HepG2 (cell line): Measurements from ENCODE around the gene RRP8. TPM values are rescaled to one million over a fixed set of nuclear protein-coding genes. Genes with fewer than 3 reads are reported as not detected.

ENCODE experiments used
- ATAC-seq: fragments of 200-7000 bp; cut with Tn5 transposase; 3 replicates; pipeline ENCODE4 v1.9.1; 2020; ENCODE audit warnings: mild to moderate bottlenecking, moderate library complexity
- BruUV-seq: library from RNA; stranded (reverse); fragments of 400-500 nt; replicated peaks from 2 replicates; lab custom pipeline; 2021; lab: Mats Ljungman, UMichigan
- CTCF ChIA-PET: fragments of 300-600 bp; formaldehyde crosslinking; extraction: SDS; loops from one replicate; lab custom pipeline; 2021; ENCODE audit warnings: low total read pairs, inconsistent platforms, low intra/inter-chr PET ratio; lab: Yijun Ruan, JAX
- POLR2A ChIA-PET: fragments of 350-600 bp; sonication (Branson Sonifier 250); formaldehyde crosslinking; loops from one replicate; lab custom pipeline; 2020; ENCODE audit warnings: antibody characterized with exemption, inconsistent platforms; lab: Yijun Ruan, JAX
- DNase-seq: peaks from one replicate; pipeline ENCODE4 v3.0.0-alpha.2; 2015; ENCODE audit warnings: low spot score
- FAIRE-seq: peaks from 3 replicates; lab custom pipeline; 2011; peaks lifted over from hg19 to GRCh38; lab: Jason Lieb, UNC
- H2AFZ ChIP-seq: one replicate; pipeline ENCODE4 v1.6.1; 2011; ENCODE audit warnings: low read length, inconsistent platforms
- H3K27ac ChIP-seq: fragments of 300-600 bp; 3 replicates; pipeline ENCODE4 v1.8.0; 2011; ENCODE audit warnings: mixed run types, mild to moderate bottlenecking, mixed read lengths, low read length, inconsistent platforms; ENCODE audit not compliant: insufficient read depth; ENCODE audit errors: extremely low read length
- H3K27me3 ChIP-seq, 2 experiments: fragments of 200-600 bp in 1 of 2; 2 replicates in 1 of 2; 3 replicates in 1 of 2; pipeline versions ENCODE4 v1.6.0 to v1.8.0; 2011; ENCODE audit warnings: low read length in 2 of 2, mild to moderate bottlenecking in 2 of 2, moderate library complexity in 2 of 2, inconsistent platforms in 1 of 2; ENCODE audit not compliant: insufficient read depth in 2 of 2, control insufficient read depth in 1 of 2
- H3K36me3 ChIP-seq, 2 experiments: fragments of 200-600 bp in 1 of 2; replicated peaks in 1 of 2; 2 replicates in 1 of 2; 3 replicates in 1 of 2; pipeline versions ENCODE4 v1.5.1 to v1.8.0; 2011; ENCODE audit warnings: low read length in 2 of 2, inconsistent platforms in 1 of 2; ENCODE audit not compliant: insufficient read depth in 2 of 2, control insufficient read depth in 1 of 2
- H3K4me1 ChIP-seq: 2 replicates; pipeline ENCODE4 v1.5.1; 2012; ENCODE audit warnings: low read length, inconsistent platforms; ENCODE audit not compliant: insufficient read depth
- H3K4me2 ChIP-seq: 2 replicates; pipeline ENCODE4 v1.6.0; 2011; ENCODE audit warnings: low read depth, low read length, inconsistent platforms
- H3K4me3 ChIP-seq, 3 experiments: fragments of 200-600 bp in 1 of 3; sonication (generic), shearing (Covaris generic) in 1 of 3; replicated peaks in 1 of 3; 2 replicates each; pipeline ENCODE4 v1.5.1; 2011 to 2016; ENCODE audit warnings: low read length in 3 of 3, inconsistent platforms in 2 of 3, low read depth in 2 of 3, mild to moderate bottlenecking in 2 of 3, control low read depth in 1 of 3, mixed read lengths in 1 of 3; ENCODE audit not compliant: insufficient read depth in 1 of 3
- H3K79me2 ChIP-seq: one replicate; pipeline ENCODE4 v1.6.1; 2011; ENCODE audit warnings: low read length, inconsistent platforms; ENCODE audit not compliant: insufficient read depth
- H3K9ac ChIP-seq: 2 replicates; pipeline ENCODE4 v1.6.0; 2011; ENCODE audit warnings: mild to moderate bottlenecking, low read depth, low read length, inconsistent platforms; ENCODE audit not compliant: insufficient read depth
- H3K9me3 ChIP-seq: 2 replicates; pipeline ENCODE4 v1.5.1; 2012; ENCODE audit warnings: mild to moderate bottlenecking, low read length
- H4K20me1 ChIP-seq: 2 replicates; pipeline ENCODE4 v1.6.0; 2011; ENCODE audit warnings: inconsistent platforms, mild to moderate bottlenecking, low read length, moderate library complexity; ENCODE audit not compliant: insufficient read depth
- ATM ChIP-seq: fragments of 450-650 bp; IDR thresholded peaks from 2 replicates; pipeline ENCODE4 v1.7.1; 2017; ENCODE audit warnings: mild to moderate bottlenecking, borderline replicate concordance
- BORCS8-MEF2B ChIP-seq: sonication (generic); formaldehyde crosslinking; IDR thresholded peaks from 2 replicates; pipeline ENCODE4 v1.8.0; 2022; ENCODE audit warnings: mild to moderate bottlenecking, missing genetic modification reagents
- FLYWCH1 ChIP-seq: sonication (generic); formaldehyde crosslinking; IDR thresholded peaks from 2 replicates; pipeline ENCODE4 v1.8.1; 2023; ENCODE audit warnings: mild to moderate bottlenecking, missing genetic modification reagents
- FOSL1 ChIP-seq: sonication (generic); formaldehyde crosslinking; IDR thresholded peaks from 2 replicates; pipeline ENCODE4 v1.9.0; 2021; ENCODE audit warnings: missing genetic modification reagents, borderline replicate concordance
- JUND ChIP-seq: sonication (generic); formaldehyde crosslinking; IDR thresholded peaks from 2 replicates; pipeline ENCODE4 v1.8.0; 2022; ENCODE audit warnings: mild to moderate bottlenecking, missing genetic modification reagents
- MLLT10 ChIP-seq: sonication (generic); formaldehyde crosslinking; IDR thresholded peaks from 2 replicates; pipeline ENCODE4 v1.4.0; 2020; ENCODE audit warnings: missing genetic modification reagents
- MNT ChIP-seq: fragments of 450-650 bp; IDR thresholded peaks from 2 replicates; pipeline ENCODE4 v1.6.1; 2016
- NFKBIZ ChIP-seq: IDR thresholded peaks from 2 replicates; pipeline ENCODE4 v1.6.1; 2018; ENCODE audit warnings: missing genetic modification reagents, missing compliant biosample characterization
- RBFOX2 ChIP-seq: fragments of 200-400 bp; formaldehyde crosslinking; IDR thresholded peaks from 2 replicates; pipeline ENCODE4 v1.6.1; 2017; ENCODE audit warnings: low read depth, mild to moderate bottlenecking, low read length
- ZBTB20 ChIP-seq: sonication (generic); formaldehyde crosslinking; IDR thresholded peaks from 2 replicates; pipeline ENCODE4 v1.8.1; 2023; ENCODE audit warnings: missing genetic modification reagents, low read depth, mild to moderate bottlenecking, borderline replicate concordance
- ZBTB8A ChIP-seq: sonication (generic); formaldehyde crosslinking; IDR thresholded peaks from 2 replicates; pipeline ENCODE4 v1.4.0; 2020; ENCODE audit warnings: mild to moderate bottlenecking, low read depth, missing genetic modification reagents, borderline replicate concordance
- ZKSCAN8 ChIP-seq: IDR thresholded peaks from 2 replicates; pipeline ENCODE4 v1.6.1; 2016; ENCODE audit warnings: borderline replicate concordance, missing genetic modification reagents, missing compliant biosample characterization
- ZNF230 ChIP-seq: sonication (generic); formaldehyde crosslinking; IDR thresholded peaks from 2 replicates; pipeline ENCODE4 v1.4.0; 2020; ENCODE audit warnings: mild to moderate bottlenecking, missing genetic modification reagents
- ZNF251 ChIP-seq: sonication (generic); formaldehyde crosslinking; IDR thresholded peaks from 2 replicates; pipeline ENCODE4 v1.9.0; 2021; ENCODE audit warnings: mild to moderate bottlenecking, missing genetic modification reagents
- ZNF282 ChIP-seq: fragments of 450-650 bp; IDR thresholded peaks from 2 replicates; pipeline ENCODE4 v1.6.1; 2018; ENCODE audit not compliant: partially characterized antibody
- ZNF501 ChIP-seq: sonication (generic); formaldehyde crosslinking; IDR thresholded peaks from 2 replicates; pipeline ENCODE4 v1.5.1; 2020; ENCODE audit warnings: mild to moderate bottlenecking, moderate library complexity, missing genetic modification reagents
- ZNF784 ChIP-seq: sonication (generic); formaldehyde crosslinking; IDR thresholded peaks from 2 replicates; pipeline ENCODE4 v1.5.1; 2020; ENCODE audit warnings: missing genetic modification reagents, mild to moderate bottlenecking, borderline replicate concordance
- ZSCAN9 ChIP-seq: IDR thresholded peaks from 2 replicates; pipeline ENCODE4 v1.6.1; 2016; ENCODE audit warnings: borderline replicate concordance
- WGBS: methylation state at CpG from one replicate; pipeline ENCODE4 v1.1.6; 2017; ENCODE audit warnings: low lambda C conversion rate; 5-methylcytosine and 5-hydroxymethylcytosine counted together
- in situ Hi-C: cut with HindIII; loops from 2 replicates; pipeline ENCODE4 v1.10.0; 2017; ENCODE audit warnings: low pct_unique_long_range_greater_than_20kb; ENCODE audit not compliant: extremely low pct_ligation_motif_present
- intact Hi-C: fragments of 100-400 bp; cut with micrococcal nuclease; formaldehyde crosslinking; loops from one replicate; pipeline ENCODE4 v1.10.0; 2022; ENCODE audit not compliant: unreplicated experiment
- polyA plus RNA-seq, 8 experiments: library from polyadenylated mRNA; depleted of rRNA in 3 of 8; stranded (reverse) in 7 of 8; unstranded in 1 of 8; fragments of >200 nt; fragmentation: Illumina TruSeq in 4 of 8; extraction: Trizol in 4 of 8; gene quantifications; 2 replicates each; pipeline versions ENCODE4 v1.2.1 to v1.2.3, GENCODE V29; 2011 to 2016; ENCODE audit warnings: low read depth in 4 of 8, missing spikeins in 1 of 8, mixed read lengths in 1 of 8; ENCODE audit not compliant: insufficient read depth in 1 of 8
- total RNA-seq, 5 experiments: library from RNA; depleted of rRNA; stranded (reverse); fragments of >200 nt; fragmentation: Illumina TruSeq; extraction: Trizol; gene quantifications; 2 replicates each; pipeline ENCODE4 v1.2.3, GENCODE V29; 2016; ENCODE audit warnings: low read depth in 1 of 5

RRP8 gene
- total and polyA plus RNA-seq, 2 of the 13 experiments (the other 11 are each of a cell fraction or from before 2014, with no cell fraction given) = 7.2 to 21.6 TPM

- ATAC-seq = no peak
- intact Hi-C loops = no loop called here
- Histone ChIP-seq H2AFZ (no peak overlapping the region), H3K9ac (no peak overlapping the region), H3K4me2 (no peak overlapping the region), H3K27me3 (peaks cover 9 to 53% of the 10 kb centered on the region in 2 experiments; a peak in 4 of 5 replicates), H3K36me3 (no peaks in the 10 kb centered on the region), H3K4me3 (no peak overlapping the region), H3K4me1 (peaks cover 48% of the 10 kb centered on the region), H3K79me2 (no peaks in the 10 kb centered on the region), H4K20me1 (no peaks in the 10 kb centered on the region), H3K9me3 (no peaks in the 10 kb centered on the region), H3K27ac (no peak overlapping the region)
- ChIA-PET CTCF (no interaction called here), POLR2A (no interaction called here)
- 55% methylated on average over 8 of the region's 16 CpGs for WGBS
- no peak for FAIRE-seq
- in situ Hi-C loops = no loop called here
- no TSS peak for BruUV-seq
- no peak for TF ChIP-seq FLYWCH1
- TF ChIP-seq ZNF251 (CRISPR knock-in tag) = no peak
- TF ChIP-seq ATM = no peak
- no peak for TF ChIP-seq ZSCAN9
- no peak for TF ChIP-seq MLLT10 (CRISPR knock-in tag)
- TF ChIP-seq ZNF784 (CRISPR knock-in tag) = no peak
- no peak for TF ChIP-seq NFKBIZ
- TF ChIP-seq MNT = no peak
- TF ChIP-seq ZBTB8A = no peak
- TF ChIP-seq ZNF282 = no peak
- no peak for TF ChIP-seq ZBTB20 (CRISPR knock-in tag)
- no peak for TF ChIP-seq ZNF501 (CRISPR knock-in tag)
- no peak for TF ChIP-seq ZKSCAN8 (CRISPR knock-in tag)
- no peak for TF ChIP-seq BORCS8-MEF2B (CRISPR knock-in tag)
- no peak for TF ChIP-seq RBFOX2
- no peak for TF ChIP-seq JUND (CRISPR knock-in tag)
- TF ChIP-seq ZNF230 (CRISPR knock-in tag) = no peak
- no peak for TF ChIP-seq FOSL1 (CRISPR knock-in tag)
- no peak for DNase-seq
Measured at GRCh38 chr11:6633422-6634408, 30.3 kb upstream of the RRP8 start.
